WTC11 (cell line): ENCODE data around the gene MACF1. TPM values are rescaled to one million over a fixed set of nuclear protein-coding genes. Genes with fewer than 3 reads are reported as not detected.

ENCODE experiments used
- ATAC-seq: fragments of 200-7000 bp; cut with Tn5 transposase; 2 replicates; pipeline ENCODE4 v1.10.0; 2021; ENCODE audit warnings: mild to moderate bottlenecking, moderate library complexity
- CTCF ChIA-PET: fragments of 300-600 bp; sonication (Branson Sonifier 250); formaldehyde crosslinking; loops from one replicate; lab custom pipeline; 2021; ENCODE audit warnings: antibody characterized with exemption; lab: Charles Lee
- POLR2A ChIA-PET: fragments of 350-600 bp; sonication (Branson Sonifier 250); formaldehyde crosslinking; loops from one replicate; lab custom pipeline; 2021; ENCODE audit warnings: antibody characterized with exemption; lab: Charles Lee
- DNase-seq: peaks from one replicate; pipeline ENCODE4 v3.0.0; 2021; ENCODE audit warnings: low spot score
- H3K27ac Mint-ChIP-seq: 2 replicates; pipeline ENCODE4 v1.8.0; 2021; ENCODE audit warnings: mixed read lengths
- H3K27me3 Mint-ChIP-seq: 2 replicates; pipeline ENCODE4 v1.8.0; 2021; ENCODE audit warnings: low read depth, mild to moderate bottlenecking, moderate library complexity, mixed read lengths
- H3K36me3 Mint-ChIP-seq: 2 replicates; pipeline ENCODE4 v1.8.0; 2021; ENCODE audit warnings: mixed read lengths
- H3K4me1 Mint-ChIP-seq: 2 replicates; pipeline ENCODE4 v1.8.0; 2022; ENCODE audit warnings: mixed read lengths
- H3K4me3 Mint-ChIP-seq: 2 replicates; pipeline ENCODE4 v1.8.0; 2021; ENCODE audit warnings: mild to moderate bottlenecking, moderate library complexity, mixed read lengths
- H3K9me3 Mint-ChIP-seq: 2 replicates; pipeline ENCODE4 v1.8.0; 2021; ENCODE audit warnings: mixed read lengths
- CDX4 ChIP-seq: fragments of 250-450 bp; sonication (Bioruptor Pico); IDR thresholded peaks from 2 replicates; pipeline ENCODE4 v1.9.0; 2021; ENCODE audit warnings: moderate library complexity, mild to moderate bottlenecking, inconsistent platforms, borderline replicate concordance
- GRHL2 ChIP-seq: fragments of 250-450 bp; sonication (Bioruptor Pico); IDR thresholded peaks from 2 replicates; pipeline ENCODE4 v1.8.0; 2022; ENCODE audit warnings: mild to moderate bottlenecking, moderate library complexity; ENCODE audit not compliant: insufficient replicate concordance, severe bottlenecking
- JAZF1 ChIP-seq: fragments of 250-450 bp; sonication (Bioruptor Pico); IDR thresholded peaks from 2 replicates; pipeline ENCODE4 v1.9.0; 2021; ENCODE audit warnings: moderate library complexity, mild to moderate bottlenecking, inconsistent platforms
- JUN ChIP-seq: sonication (generic); formaldehyde crosslinking; IDR thresholded peaks from 2 replicates; pipeline ENCODE4 v1.8.0; 2023; ENCODE audit warnings: mild to moderate bottlenecking, missing genetic modification reagents
- MLX ChIP-seq: sonication (generic); formaldehyde crosslinking; IDR thresholded peaks from 2 replicates; pipeline ENCODE4 v1.8.1; 2023; ENCODE audit warnings: mild to moderate bottlenecking, missing genetic modification reagents, moderate library complexity
- MYBL2 ChIP-seq: sonication (generic); formaldehyde crosslinking; IDR thresholded peaks from 2 replicates; pipeline ENCODE4 v1.8.1; 2023; ENCODE audit warnings: mild to moderate bottlenecking, moderate library complexity, missing genetic modification reagents
- NFYB ChIP-seq: sonication (generic); formaldehyde crosslinking; conservative IDR thresholded peaks from 2 replicates; pipeline ENCODE4 v1.8.0; 2022; ENCODE audit warnings: low read depth, missing genetic modification reagents
- NR3C1 ChIP-seq: sonication (generic); formaldehyde crosslinking; conservative IDR thresholded peaks from 2 replicates; pipeline ENCODE4 v1.8.1; 2023; ENCODE audit warnings: low read depth, mild to moderate bottlenecking, missing genetic modification reagents
- TEAD1 ChIP-seq: sonication (generic); formaldehyde crosslinking; IDR thresholded peaks from 2 replicates; pipeline ENCODE4 v1.8.0; 2022; ENCODE audit warnings: mild to moderate bottlenecking, missing genetic modification reagents
- ZBTB21 ChIP-seq: sonication (generic); formaldehyde crosslinking; IDR thresholded peaks from 2 replicates; pipeline ENCODE4 v1.8.1; 2023; ENCODE audit warnings: mild to moderate bottlenecking, missing genetic modification reagents, borderline replicate concordance
- ZNF121 ChIP-seq: sonication (generic); formaldehyde crosslinking; IDR thresholded peaks from 2 replicates; pipeline ENCODE4 v1.8.0; 2023; ENCODE audit warnings: missing genetic modification reagents
- ZNF232 ChIP-seq: sonication (generic); formaldehyde crosslinking; IDR thresholded peaks from 2 replicates; pipeline ENCODE4 v1.8.0; 2022; ENCODE audit warnings: mild to moderate bottlenecking, missing genetic modification reagents
- ZNF396 ChIP-seq: fragments of 250-450 bp; sonication (Bioruptor Pico); IDR thresholded peaks from 2 replicates; pipeline ENCODE4 v1.8.0; 2021; ENCODE audit warnings: mild to moderate bottlenecking, moderate library complexity, borderline replicate concordance
- ZNF423 ChIP-seq: fragments of 250-450 bp; sonication (Bioruptor Pico); IDR thresholded peaks from 2 replicates; pipeline ENCODE4 v2.1.2; 2022; ENCODE audit warnings: mild to moderate bottlenecking, moderate library complexity
- ZNF425 ChIP-seq: fragments of 250-450 bp; sonication (Bioruptor Pico); conservative IDR thresholded peaks from 2 replicates; pipeline ENCODE4 v1.9.0; 2021; ENCODE audit warnings: mild to moderate bottlenecking
- ZNF512 ChIP-seq: sonication (generic); formaldehyde crosslinking; IDR thresholded peaks from 2 replicates; pipeline ENCODE4 v1.8.1; 2022; ENCODE audit warnings: missing genetic modification reagents, borderline replicate concordance
- total RNA-seq: library from RNA; stranded (reverse); gene quantifications from 3 replicates; pipeline ENCODE4 v1.2.3, GENCODE V29; 2021

MACF1 gene
- total RNA-seq, 1 experiment from 2014 or later, result 327 TPM

GRCh38 chr1:39422614-39423013, 218.1 kb downstream of the MACF1 start:
- ATAC-seq, result no peak
- Mint-ChIP-seq H3K27ac (no peak overlapping the region), H3K36me3 (peaks cover 68% of the 10 kb centered on the region), H3K9me3 (no peaks in the 10 kb centered on the region)
- CTCF ChIA-PET, result no interaction called here
- TF ChIP-seq CDX4 (CRISPR knock-in tag) (no peak), ZNF423 (CRISPR knock-in tag) (no peak), ZNF425 (CRISPR knock-in tag) (no peak), MLX (CRISPR knock-in tag) (no peak), ZNF396 (no peak), NR3C1 (no peak), TEAD1 (CRISPR knock-in tag) (no peak), JUN (CRISPR knock-in tag) (no peak), ZNF121 (CRISPR knock-in tag) (no peak), MYBL2 (CRISPR knock-in tag) (no peak), GRHL2 (CRISPR knock-in tag) (no peak)
- TF ChIP-seq, all 79 proteins: peak for 0
- POLR2A ChIA-PET, result interaction anchor here (1.4 kb wide), 1 partner anchor 14 kb away, joined by 3 read pairs; no protein-coding TSS in a partner anchor
- Mint-ChIP-seq H3K27me3 (no peaks in the 10 kb centered on the region), H3K4me3 (no peak overlapping the region), H3K4me1 (no peaks in the 10 kb centered on the region)
- DNase-seq, result no peak

GRCh38 chr1:39425151-39425550, 220.7 kb downstream of the MACF1 start:
- no peaks in the 10 kb centered on the region for H3K9me3 Mint-ChIP-seq
- no peaks in the 10 kb centered on the region for H3K4me1 Mint-ChIP-seq
- H3K27ac Mint-ChIP-seq, result no peak overlapping the region
- ChIA-PET CTCF (interaction anchor here (1.2 to 1.5 kb wide), 2 partner anchors 14 to 47 kb away, joined by 5 to 6 read pairs; no protein-coding TSS in a partner anchor), POLR2A (no interaction called here)
- H3K27me3 Mint-ChIP-seq, result no peaks in the 10 kb centered on the region
- ATAC-seq (no peak), DNase-seq (no peak)
- no peak overlapping the region for H3K4me3 Mint-ChIP-seq
- TF ChIP-seq JAZF1 (CRISPR knock-in tag) (no peak), NFYB (CRISPR knock-in tag) (no peak), NR3C1 (no peak), ZBTB21 (CRISPR knock-in tag) (no peak), ZNF232 (no peak), ZNF425 (CRISPR knock-in tag) (no peak)
- H3K36me3 Mint-ChIP-seq, result peaks cover 78% of the 10 kb centered on the region

GRCh38 chr1:39425634-39426033, 221.1 kb downstream of the MACF1 start:
- no peak for ATAC-seq
- CTCF ChIA-PET, result no interaction called here
- no peak overlapping the region for H3K27ac Mint-ChIP-seq

More at GRCh38 chr1:39425634-39426033, 221.1 kb downstream of the MACF1 start:
- peaks cover 83% of the 10 kb centered on the region for H3K36me3 Mint-ChIP-seq
- TF ChIP-seq ZNF512 (CRISPR knock-in tag), result no peak
- no peak overlapping the region for H3K4me3 Mint-ChIP-seq
- POLR2A ChIA-PET, result no interaction called here
- no peaks in the 10 kb centered on the region for H3K4me1 Mint-ChIP-seq
- no peaks in the 10 kb centered on the region for H3K27me3 Mint-ChIP-seq
- no peaks in the 10 kb centered on the region for H3K9me3 Mint-ChIP-seq
- no peak for DNase-seq
